Activated CD8-positive, alpha-beta memory T cell treated with anti-CD3 and anti-CD28 coated beads for 48 hours (primary cell): ENCODE measurements around the gene TFAM.

ENCODE experiments used
- DNase-seq, 3 experiments: peaks; one replicate each; pipeline ENCODE4 v3.0.0-alpha.2; 2020; ENCODE audit warnings: low read depth in 2 of 3, low spot score in 2 of 3

The TFAM gene

GRCh38 chr10:58433066-58433465 is 47.9 kb downstream of the TFAM start:
- no peak for DNase-seq

- DNase-seq, result no peak
Measured at GRCh38 chr10:58433571-58433970, 48.4 kb downstream of the TFAM start.

GRCh38 chr10:58435297-58435985 is 50.2 kb downstream of the TFAM start:
- DNase-seq, result peak in 1 of 3 experiments; percentile 4

GRCh38 chr10:58436071-58436470 is 50.9 kb downstream of the TFAM start:
- DNase-seq, result no peak

GRCh38 chr10:58438340-58438871 is 53.2 kb downstream of the TFAM start:
- DNase-seq, result no peak

- DNase-seq, result no peak
Measured at GRCh38 chr10:58438986-58439385, 53.8 kb downstream of the TFAM start.

GRCh38 chr10:58439632-58440364 is 54.6 kb downstream of the TFAM start:
- DNase-seq, result no peak

- DNase-seq, result no peak
Measured at GRCh38 chr10:58440484-58440883, 55.3 kb downstream of the TFAM start.

- DNase-seq, result no peak
Measured at GRCh38 chr10:58444321-58444720, 59.1 kb downstream of the TFAM start.

- no peak for DNase-seq
Measured at GRCh38 chr10:58444876-58445275, 59.7 kb downstream of the TFAM start.

GRCh38 chr10:58448121-58448935 is 63.1 kb downstream of the TFAM start:
- DNase-seq, result no peak
